GM12874 (cell line): ENCODE results near the gene EEF1AKMT4.

Experiments used
- CTCF ChIP-seq: IDR thresholded peaks from 2 replicates; pipeline ENCODE4 v1.5.1; 2011; ENCODE audit warnings: low read depth, mild to moderate bottlenecking, control low read depth, low read length, moderate library complexity; ENCODE audit not compliant: insufficient read depth

EEF1AKMT4 gene

GRCh38 chr3:184237211-184237610 is 12.3 kb upstream of the EEF1AKMT4 start:
- TF ChIP-seq CTCF: no peak

GRCh38 chr3:184237807-184238206 is 11.7 kb upstream of the EEF1AKMT4 start:
- TF ChIP-seq CTCF: no peak

- TF ChIP-seq CTCF: no peak
Measured at GRCh38 chr3:184238246-184238818, 11.1 kb upstream of the EEF1AKMT4 start.

GRCh38 chr3:184239221-184239620 is 10.3 kb upstream of the EEF1AKMT4 start:
- TF ChIP-seq CTCF: no peak

GRCh38 chr3:184239708-184240107 is 9.8 kb upstream of the EEF1AKMT4 start:
- no peak for TF ChIP-seq CTCF

GRCh38 chr3:184240384-184241140 is 8.9 kb upstream of the EEF1AKMT4 start:
- TF ChIP-seq CTCF: no peak

- no peak for TF ChIP-seq CTCF
Measured at GRCh38 chr3:184241141-184241446, 8.4 kb upstream of the EEF1AKMT4 start.
